Measurements from ENCODE around the gene LDB2.

Gene LDB2

DNA sequence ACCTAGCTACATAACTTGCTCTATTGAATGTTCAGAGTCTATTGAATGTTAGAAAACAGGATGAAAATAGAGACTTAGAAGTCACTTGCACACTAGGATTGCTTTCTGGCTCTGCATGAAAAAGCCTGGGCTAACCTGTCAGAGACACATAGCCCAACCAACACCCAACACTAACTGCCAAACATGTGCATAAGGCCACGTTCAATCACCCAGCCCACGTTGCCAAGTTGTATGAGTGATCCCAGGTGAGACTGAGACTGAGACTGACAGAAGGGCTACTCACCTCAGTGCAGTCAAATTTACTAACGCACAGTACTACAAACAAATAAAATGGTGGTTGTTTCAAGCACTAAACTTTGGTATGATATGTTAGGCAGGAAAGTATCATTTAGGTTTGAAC lies 61.0 kb downstream of the LDB2 start:
- no peak for DNase-seq

- DNase-seq: no peak
Observed at GRCh38 chr4:16836324-16836723, 62.1 kb downstream of the LDB2 start.

- DNase-seq: no peak
Observed at GRCh38 chr4:16835597-16836247, 62.7 kb downstream of the LDB2 start.

- DNase-seq: no peak
Observed at GRCh38 chr4:16834814-16835213, 63.6 kb downstream of the LDB2 start.

DNA sequence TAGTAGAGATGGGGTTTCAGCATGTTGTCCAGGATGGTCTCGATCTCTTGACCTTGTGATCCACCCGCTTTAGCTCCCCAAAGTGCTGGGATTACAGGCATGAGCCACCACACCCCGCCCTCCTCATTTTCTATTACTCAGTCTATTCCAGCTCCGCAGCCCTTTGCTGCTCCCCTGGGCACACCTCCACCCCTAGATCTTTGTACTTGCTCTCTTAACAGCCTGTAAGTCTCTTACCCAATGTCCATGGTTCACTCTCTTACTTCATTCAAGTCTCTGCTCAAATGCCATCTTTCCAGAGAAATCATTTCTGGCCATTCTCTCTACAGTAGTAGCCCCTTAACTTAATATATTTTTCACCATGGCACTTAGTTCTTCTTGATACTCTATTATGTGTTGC lies 64.7 kb downstream of the LDB2 start:
- DNase-seq: no peak

- DNase-seq: no peak
Observed at GRCh38 chr4:16830081-16830480, 68.4 kb downstream of the LDB2 start.

- DNase-seq: no peak
Observed at GRCh38 chr4:16827794-16828724, 70.4 kb downstream of the LDB2 start.

- DNase-seq: no peak
Observed at GRCh38 chr4:16827045-16827444, 71.4 kb downstream of the LDB2 start.

- DNase-seq: no peak
Observed at GRCh38 chr4:16826406-16826910, 72.0 kb downstream of the LDB2 start.

DNA sequence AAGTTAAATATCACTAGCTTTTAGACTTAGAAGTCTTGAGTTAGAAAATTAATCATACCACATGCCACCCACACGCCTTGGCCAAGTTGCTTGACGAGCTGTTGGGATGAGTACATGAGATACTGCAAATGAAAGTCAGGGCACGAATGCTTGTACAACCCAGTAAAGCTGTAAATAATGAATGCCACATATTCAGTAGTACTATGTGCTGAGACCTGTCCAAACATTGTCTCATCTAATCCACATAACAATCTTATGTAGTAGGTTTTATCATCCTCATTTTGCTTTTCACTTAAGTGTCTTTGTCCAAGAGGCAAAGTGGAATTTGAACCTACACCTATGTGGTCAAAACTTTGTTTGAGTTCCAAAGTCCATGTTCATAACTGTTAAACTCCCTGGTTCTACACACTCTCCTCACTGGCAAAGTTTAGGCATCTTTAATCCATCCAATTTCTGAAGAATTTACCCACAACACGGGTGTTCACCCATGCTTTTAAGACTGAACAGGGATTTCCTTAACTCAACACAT lies 74.1 kb downstream of the LDB2 start:
- DNase-seq: no peak

DNA sequence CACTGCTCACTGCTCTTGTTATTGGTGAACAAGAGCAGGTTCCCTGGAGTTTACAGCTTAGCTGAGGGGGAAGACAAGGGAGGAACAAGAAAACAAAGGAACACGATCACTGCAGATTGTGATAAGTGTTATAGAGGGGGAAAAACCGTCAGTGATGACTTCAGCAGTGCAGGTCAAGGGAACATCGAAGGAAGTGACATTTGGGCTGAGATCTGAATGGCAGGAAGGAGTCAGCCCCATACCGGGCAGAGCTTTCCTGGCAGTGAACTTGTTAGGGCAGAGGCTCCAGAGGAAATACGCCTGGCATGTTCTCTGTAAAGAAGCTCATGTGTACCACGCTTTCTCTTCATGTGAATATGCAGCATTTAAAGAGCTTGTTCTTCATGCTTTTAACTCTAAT lies 78.1 kb downstream of the LDB2 start:
- DNase-seq: no peak

DNA sequence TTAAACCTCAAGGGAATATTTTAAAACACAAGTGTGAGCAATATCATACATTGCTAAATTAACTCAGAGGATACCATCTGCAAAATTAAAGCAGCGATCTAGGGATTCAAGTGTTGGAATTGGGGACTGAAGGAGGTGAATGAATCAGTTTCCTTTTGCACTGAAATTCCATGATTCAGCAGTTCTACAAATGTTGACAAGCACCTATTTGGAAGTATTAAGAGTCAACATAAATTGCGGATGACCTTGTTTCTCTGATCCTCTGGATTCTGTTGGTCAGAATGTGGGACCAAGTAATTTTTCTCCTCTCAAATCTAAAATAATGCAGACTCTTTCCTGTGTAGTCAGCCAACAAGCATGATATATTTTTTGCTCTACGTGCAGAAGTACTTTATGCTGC lies 78.8 kb downstream of the LDB2 start:
- no peak for DNase-seq

DNA sequence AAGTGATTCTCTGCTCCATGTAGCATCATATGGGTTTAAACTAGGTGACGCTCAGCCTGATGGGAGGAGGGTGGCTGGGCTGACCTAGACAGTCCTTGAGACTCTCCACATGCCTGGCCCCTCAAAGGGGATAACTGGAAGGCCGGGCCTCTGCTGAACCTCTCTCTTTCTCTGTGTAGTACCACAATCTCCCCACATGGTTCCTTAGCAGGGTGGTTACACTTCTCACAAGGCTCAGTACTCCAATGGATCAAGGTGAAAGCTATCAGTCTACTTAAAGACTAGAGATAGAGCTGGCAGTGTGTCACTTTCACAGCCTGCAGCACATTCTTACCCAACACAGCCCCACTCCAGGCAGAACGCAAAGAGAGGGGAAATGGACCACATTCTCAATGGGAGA lies 80.4 kb downstream of the LDB2 start:
- no peak for DNase-seq

GRCh38 chr4:16817286-16817685 lies 81.2 kb downstream of the LDB2 start:
- no peak for DNase-seq

GRCh38 chr4:16814361-16814760 lies 84.1 kb downstream of the LDB2 start:
- no peak for DNase-seq

DNA sequence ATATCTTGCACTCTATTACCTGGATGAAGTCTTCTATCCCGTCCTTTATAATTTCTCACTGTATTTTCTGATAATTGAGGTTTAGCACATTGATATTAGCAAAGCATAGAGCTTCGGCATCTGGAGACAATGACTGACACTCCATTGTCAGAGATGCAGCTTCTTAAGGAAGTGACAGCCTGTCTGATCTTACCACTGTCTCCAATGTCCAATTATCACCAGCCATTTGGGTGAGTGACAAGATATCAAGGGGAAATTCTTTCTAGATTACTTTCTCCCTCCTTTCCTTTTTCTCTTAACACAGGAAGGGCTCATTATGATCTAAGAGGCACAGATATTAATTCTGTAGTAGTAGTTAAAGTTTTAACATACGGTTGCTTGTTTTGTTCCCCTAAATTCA lies 86.4 kb downstream of the LDB2 start:
- no peak for DNase-seq

GRCh38 chr4:16809943-16810342 lies 88.5 kb downstream of the LDB2 start:
- no peak for DNase-seq

GRCh38 chr4:16809064-16809463 lies 89.4 kb downstream of the LDB2 start:
- DNase-seq: no peak

DNA sequence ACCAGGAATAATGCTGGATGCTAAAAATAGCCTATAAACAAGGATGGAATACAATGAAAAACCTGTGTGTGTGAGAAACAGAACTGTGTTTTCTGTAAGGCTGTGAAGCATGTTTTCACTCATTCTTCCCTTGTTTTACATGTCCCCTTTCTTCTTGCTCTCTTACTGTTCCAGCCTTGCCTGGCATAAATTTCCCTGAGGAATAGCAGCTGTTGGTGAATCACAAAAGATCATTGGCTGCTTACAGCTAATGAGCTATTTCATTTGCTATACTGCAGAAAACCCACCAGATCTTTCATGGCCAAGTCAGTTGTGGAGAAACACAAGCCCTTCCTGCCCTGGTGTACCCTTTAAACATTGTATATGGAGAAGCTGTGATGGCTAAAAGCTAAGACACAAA lies 91.1 kb downstream of the LDB2 start:
- no peak for DNase-seq

DNA sequence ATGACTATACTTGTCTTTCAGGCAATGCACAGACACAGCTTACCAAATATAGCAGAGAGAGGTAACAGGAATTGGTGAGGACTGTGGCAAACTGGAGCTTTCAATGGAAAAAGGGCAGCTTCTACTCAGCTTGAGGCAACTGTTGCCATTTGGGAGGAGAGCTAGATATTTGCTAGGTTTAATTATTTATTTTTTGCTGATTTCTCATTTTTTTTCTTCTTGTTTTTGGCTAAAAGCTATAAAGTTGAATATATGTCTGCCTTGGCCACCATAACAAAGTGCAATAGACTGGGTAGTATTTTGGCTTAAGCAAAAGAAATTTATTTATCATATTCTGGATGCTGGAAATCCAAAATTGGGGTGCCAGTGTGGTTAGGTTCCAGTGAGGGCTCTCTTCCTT lies 93.9 kb downstream of the LDB2 start:
- no peak for DNase-seq

DNA sequence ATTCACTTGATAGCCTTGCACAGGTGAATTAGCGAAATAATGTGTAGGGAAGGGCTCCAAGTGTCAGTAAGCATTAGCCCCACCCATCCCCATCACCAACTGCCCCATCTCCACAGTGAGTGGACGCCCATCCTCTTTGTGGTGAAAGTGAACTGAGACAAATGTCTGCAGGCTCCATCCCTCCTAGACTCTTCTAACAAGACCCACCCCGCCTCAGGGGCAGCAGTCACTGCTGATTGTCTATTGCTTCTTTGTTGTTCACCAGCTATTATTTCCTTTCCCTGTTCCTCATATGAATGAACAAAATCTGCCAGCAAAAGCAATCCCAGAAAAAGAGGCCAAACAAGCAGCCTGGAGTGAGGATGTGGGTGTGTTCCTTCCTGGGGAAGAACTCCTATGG lies 96.4 kb downstream of the LDB2 start:
- DNase-seq: no peak

DNA sequence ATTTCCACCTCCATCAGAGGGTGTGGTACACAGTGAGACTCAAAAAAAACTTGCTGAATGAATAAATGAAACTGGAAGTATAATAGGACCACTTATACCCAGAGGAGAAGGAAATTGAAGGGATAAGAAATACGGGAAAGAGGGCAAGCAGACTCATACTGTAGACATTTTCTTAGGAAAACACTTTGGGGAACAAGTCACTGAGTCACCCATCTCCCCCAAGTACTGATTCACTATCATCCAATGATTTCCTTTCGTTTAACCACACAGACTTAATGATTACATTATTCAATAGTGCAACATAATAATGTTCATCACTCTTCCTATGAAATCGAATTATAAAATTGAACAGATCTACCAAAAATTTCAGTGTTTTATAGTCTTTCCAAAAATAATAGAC lies 97.1 kb downstream of the LDB2 start:
- DNase-seq: no peak

DNA sequence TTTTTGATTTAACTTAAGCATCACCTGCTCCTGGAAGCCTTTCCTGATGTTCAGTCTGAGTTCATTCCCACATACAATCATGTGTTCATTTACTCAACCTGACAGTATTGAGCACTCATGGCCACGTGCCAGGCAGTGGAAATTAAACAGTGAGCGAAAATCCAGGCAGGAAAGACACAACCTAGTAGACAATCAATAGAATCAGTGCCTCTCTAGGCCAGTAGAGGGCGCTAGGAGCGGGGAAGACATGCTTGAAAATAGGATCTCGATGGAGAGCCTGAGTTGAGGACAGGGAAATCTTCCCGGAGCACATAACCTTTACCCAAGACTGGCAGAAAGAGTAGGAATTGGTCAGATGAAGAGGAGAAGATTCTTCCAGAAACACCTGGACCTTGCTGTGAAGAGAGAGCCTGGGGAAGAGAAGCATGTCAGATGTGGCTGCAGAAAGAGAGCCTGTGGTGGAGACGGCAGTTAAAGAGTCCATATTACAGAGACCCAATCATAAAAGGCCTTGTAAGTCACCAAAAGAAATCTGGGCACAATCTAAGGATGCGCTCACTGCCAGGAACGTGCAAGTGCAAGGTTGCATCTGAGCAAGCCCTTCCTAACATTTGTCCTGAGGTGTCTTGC lies 103.5 kb downstream of the LDB2 start:
- DNase-seq: no peak

GRCh38 chr4:16791460-16791859 lies 107.0 kb downstream of the LDB2 start:
- no peak for DNase-seq
